ENCODE data around the gene PRXL2A. TPM values are rescaled to one million over a fixed set of nuclear protein-coding genes. Genes with fewer than 3 reads are reported as not detected.

PRXL2A gene
- total RNA-seq, 2 experiments from 2014 or later: 3.9 to 4.6 TPM

- peak overlapping the region; percentile 81 for H3K4me3 Mint-ChIP-seq
- H3K27ac ChIP-seq (ENCODE audit: low read depth in 1 of 2, low read length in 2 of 2): peak overlapping the region; percentile 52 to 81
- ATAC-seq (ENCODE audit: poor library complexity) (no peak), DNase-seq (peak in 1 of 14 experiments; percentile 37)
- H3K27ac Mint-ChIP-seq: peak overlapping the region; percentile 78
- H3K4me1 ChIP-seq (ENCODE audit: insufficient read depth, low read length): peaks cover 83% of the 10 kb centered on the region
- peak overlapping the region; percentile 37 for H3K4me3 ChIP-seq (ENCODE audit: low read length)
- ChIA-PET CTCF (interaction anchor here (0.7 to 7.3 kb wide), 13 partner anchors 9 to 215 kb away, joined by 3 to 55 read pairs (median 5); no protein-coding TSS in a partner anchor), POLR2A (interaction anchor here (1.6 to 11.8 kb wide), 4 partner anchors 9 to 40 kb away, joined by 6 to 420 read pairs (median 86); partner anchors contain the start of gene TSPAN14)
- H3K36me3 Mint-ChIP-seq (ENCODE audit: low read depth): peaks cover 66% of the 10 kb centered on the region
- no peaks in the 10 kb centered on the region for H3K27me3 Mint-ChIP-seq
- H3K9me3 Mint-ChIP-seq: no peaks in the 10 kb centered on the region
- peaks cover 94% of the 10 kb centered on the region for H3K4me1 Mint-ChIP-seq (ENCODE audit: low read depth)
- intact Hi-C loops (cut with DNase I, micrococcal nuclease): loop anchor here (2.0 to 10.0 kb wide), 2 partner anchors 17 to 279 kb away; partner anchors contain the start of gene ANXA11 (in 1 of the 2)
- H3K9me3 ChIP-seq (ENCODE audit: control insufficient read depth in 1 of 2, insufficient read depth in 1 of 2, low read length in 2 of 2): no peaks in the 10 kb centered on the region
- TF ChIP-seq CTCF (IDR thresholded peaks at IDR 0.05): no peak
- H3K27me3 ChIP-seq (ENCODE audit: control insufficient read depth in 1 of 2, insufficient read depth in 2 of 2, low read length in 2 of 2): no peaks in the 10 kb centered on the region
- H3K36me3 ChIP-seq (ENCODE audit: insufficient read depth, low read length): peaks cover 17% of the 10 kb centered on the region
Measured at GRCh38 chr10:80484243-80484642, 75.9 kb downstream of the PRXL2A start.

GRCh38 chr10:80484676-80485075 lies 76.3 kb downstream of the PRXL2A start:
- POLR2A ChIA-PET: interaction anchor here (1.6 to 11.8 kb wide), 4 partner anchors 9 to 41 kb away, joined by 6 to 420 read pairs (median 86); partner anchors contain the start of gene TSPAN14
- intact Hi-C loops (cut with DNase I, micrococcal nuclease): loop anchor here (2.0 to 10.0 kb wide), 2 partner anchors 18 to 280 kb away; partner anchors contain the start of gene ANXA11 (in 1 of the 2)

More at GRCh38 chr10:80484676-80485075, 76.3 kb downstream of the PRXL2A start:
- Mint-ChIP-seq H3K36me3 (ENCODE audit: low read depth) (peaks cover 71% of the 10 kb centered on the region), H3K27me3 (no peaks in the 10 kb centered on the region), H3K9me3 (no peaks in the 10 kb centered on the region), H3K27ac (peak overlapping the region; percentile 78), H3K4me3 (peak overlapping the region; percentile 56), H3K4me1 (ENCODE audit: low read depth) (peaks cover 98% of the 10 kb centered on the region)
- H3K27me3 ChIP-seq (ENCODE audit: control insufficient read depth in 1 of 2, insufficient read depth in 2 of 2, low read length in 2 of 2): no peaks in the 10 kb centered on the region
- H3K4me3 ChIP-seq (ENCODE audit: low read length): peak overlapping the region; percentile 37
- TF ChIP-seq CTCF (IDR thresholded peaks at IDR 0.05): no peak
- ATAC-seq (ENCODE audit: poor library complexity) (peak; percentile 6), DNase-seq (peak in 2 of 14 experiments; percentile 52 to 63)
- CTCF ChIA-PET: interaction anchor here (0.9 to 7.3 kb wide), 8 partner anchors 13 to 106 kb away, joined by 3 to 55 read pairs (median 4); no protein-coding TSS in a partner anchor
- H3K4me1 ChIP-seq (ENCODE audit: insufficient read depth, low read length): peaks cover 87% of the 10 kb centered on the region
- peaks cover 21% of the 10 kb centered on the region for H3K36me3 ChIP-seq (ENCODE audit: insufficient read depth, low read length)
- peak overlapping the region; percentile 81 to 84 for H3K27ac ChIP-seq (ENCODE audit: low read depth in 1 of 2, low read length in 2 of 2)
- H3K9me3 ChIP-seq (ENCODE audit: control insufficient read depth in 1 of 2, insufficient read depth in 1 of 2, low read length in 2 of 2): no peaks in the 10 kb centered on the region

Data from CD4-positive, alpha-beta T cell (primary cell).